ENCODE measurements around the gene CFL2.
"Not testable (repeated sequence)": the region's sequence is repeated elsewhere in the genome, so short reads cannot be mapped to it uniquely, and the experiment has no call there.

The CFL2 gene

GRCh38 chr14:34741840-34742239 lies 27.4 kb upstream of the CFL2 start:
- no peak overlapping the region for H3K4me3 ChIP-seq (ENCODE audit: low read depth, low read length)
- TF ChIP-seq CTCF (IDR thresholded peaks at IDR 0.05; ENCODE audit: low read depth, low read length) = no peak

GRCh38 chr14:34740139-34740538 lies 25.7 kb upstream of the CFL2 start:
- H3K4me3 ChIP-seq (ENCODE audit: low read depth, low read length) = not testable (repeated sequence)

- H3K4me3 ChIP-seq (ENCODE audit: low read depth, low read length) = not testable (repeated sequence)
Observed at GRCh38 chr14:34737079-34737478, 22.7 kb upstream of the CFL2 start.

- TF ChIP-seq CTCF (IDR thresholded peaks at IDR 0.05; ENCODE audit: low read depth, low read length) = no peak
- H3K4me3 ChIP-seq (ENCODE audit: low read depth, low read length) = no peak overlapping the region
Observed at GRCh38 chr14:34733245-34733644, 18.9 kb upstream of the CFL2 start.

- TF ChIP-seq CTCF (IDR thresholded peaks at IDR 0.05; ENCODE audit: low read depth, low read length) = no peak
- H3K4me3 ChIP-seq (ENCODE audit: low read depth, low read length) = no peak overlapping the region
Observed at GRCh38 chr14:34732802-34733201, 18.4 kb upstream of the CFL2 start.

- no peak overlapping the region for H3K4me3 ChIP-seq (ENCODE audit: low read depth, low read length)
- no peak for TF ChIP-seq CTCF (IDR thresholded peaks at IDR 0.05; ENCODE audit: low read depth, low read length)
Observed at GRCh38 chr14:34723867-34724266, 9.5 kb upstream of the CFL2 start.

GRCh38 chr14:34722723-34723545 lies 8.5 kb upstream of the CFL2 start:
- H3K4me3 ChIP-seq (ENCODE audit: low read depth, low read length) = no peak overlapping the region
- TF ChIP-seq CTCF (IDR thresholded peaks at IDR 0.05; ENCODE audit: low read depth, low read length) = peak; percentile 63

GRCh38 chr14:34721129-34721528 lies 6.7 kb upstream of the CFL2 start:
- TF ChIP-seq CTCF (IDR thresholded peaks at IDR 0.05; ENCODE audit: low read depth, low read length) = no peak

More at GRCh38 chr14:34721129-34721528, 6.7 kb upstream of the CFL2 start:
- H3K4me3 ChIP-seq (ENCODE audit: low read depth, low read length) = no peak overlapping the region
